Choroid plexus epithelial cell (primary cell): ENCODE data around the gene CSNK1G2.

ENCODE experiments used
- DNase-seq: peaks from one replicate; pipeline ENCODE4 v3.0.0-alpha.2; 2010; ENCODE audit warnings: low read depth
- H3K4me3 ChIP-seq: 2 replicates; pipeline ENCODE4 v1.5.1; 2011; ENCODE audit warnings: low read depth, mild to moderate bottlenecking, control low read depth, low read length, moderate library complexity
- TF ChIP-seq, protein P1 (sequence below): conservative IDR thresholded peaks from 2 replicates; pipeline ENCODE4 v1.5.1; 2011; ENCODE audit warnings: low read depth, mild to moderate bottlenecking, control low read depth, inconsistent platforms, low read length, moderate library complexity

CSNK1G2 gene

DNA sequence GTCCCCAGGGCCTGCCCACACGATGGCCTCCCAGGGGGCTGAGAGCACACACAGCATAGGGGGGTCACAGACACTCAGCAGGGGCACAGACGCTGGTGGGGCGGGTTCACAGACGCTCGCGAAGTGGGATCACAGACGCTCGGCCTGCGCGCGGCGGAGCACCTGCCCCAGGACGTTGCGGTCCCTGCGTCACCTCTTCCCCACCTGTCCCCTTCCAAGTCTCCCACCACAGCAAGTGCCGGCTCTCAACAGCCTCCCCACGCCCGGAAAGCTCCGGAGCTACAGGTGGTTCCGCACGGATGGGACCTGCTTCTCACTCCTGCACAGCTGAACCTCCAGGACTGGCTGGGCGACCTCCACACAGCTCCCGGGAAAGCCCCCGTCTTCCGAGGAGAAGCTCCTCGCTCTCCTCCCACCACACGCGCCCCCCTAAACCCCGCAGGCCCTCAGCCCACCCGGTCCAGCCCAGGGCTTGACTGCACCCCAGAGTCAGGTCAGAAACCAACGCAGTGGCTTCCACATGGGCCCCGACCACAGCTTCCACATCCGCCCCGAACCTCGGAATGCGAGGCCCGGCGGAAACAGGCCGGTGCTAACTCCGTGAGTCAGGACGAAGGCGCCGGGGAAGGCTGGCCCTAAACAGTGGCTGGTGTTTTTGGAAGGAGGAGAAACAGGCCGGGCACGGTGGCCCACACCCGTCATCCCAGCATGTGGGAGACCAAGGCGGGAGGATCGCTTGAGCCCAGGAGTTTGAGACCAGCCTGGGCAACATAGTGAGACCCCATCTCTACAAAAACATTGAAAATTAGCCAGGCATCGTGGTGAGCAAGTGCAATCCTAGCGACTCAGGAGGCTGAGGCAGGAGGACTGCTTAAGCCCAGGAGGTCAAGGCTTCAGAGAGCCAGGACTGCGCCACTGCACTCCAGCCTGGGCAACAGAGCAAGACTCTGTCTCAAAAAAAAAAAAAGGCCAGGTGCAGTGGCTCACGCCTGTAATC is 58.0 kb downstream of the CSNK1G2 start:
- no peak for DNase-seq
- no peak overlapping the region for H3K4me3 ChIP-seq
- TF ChIP-seq, protein P1, sequence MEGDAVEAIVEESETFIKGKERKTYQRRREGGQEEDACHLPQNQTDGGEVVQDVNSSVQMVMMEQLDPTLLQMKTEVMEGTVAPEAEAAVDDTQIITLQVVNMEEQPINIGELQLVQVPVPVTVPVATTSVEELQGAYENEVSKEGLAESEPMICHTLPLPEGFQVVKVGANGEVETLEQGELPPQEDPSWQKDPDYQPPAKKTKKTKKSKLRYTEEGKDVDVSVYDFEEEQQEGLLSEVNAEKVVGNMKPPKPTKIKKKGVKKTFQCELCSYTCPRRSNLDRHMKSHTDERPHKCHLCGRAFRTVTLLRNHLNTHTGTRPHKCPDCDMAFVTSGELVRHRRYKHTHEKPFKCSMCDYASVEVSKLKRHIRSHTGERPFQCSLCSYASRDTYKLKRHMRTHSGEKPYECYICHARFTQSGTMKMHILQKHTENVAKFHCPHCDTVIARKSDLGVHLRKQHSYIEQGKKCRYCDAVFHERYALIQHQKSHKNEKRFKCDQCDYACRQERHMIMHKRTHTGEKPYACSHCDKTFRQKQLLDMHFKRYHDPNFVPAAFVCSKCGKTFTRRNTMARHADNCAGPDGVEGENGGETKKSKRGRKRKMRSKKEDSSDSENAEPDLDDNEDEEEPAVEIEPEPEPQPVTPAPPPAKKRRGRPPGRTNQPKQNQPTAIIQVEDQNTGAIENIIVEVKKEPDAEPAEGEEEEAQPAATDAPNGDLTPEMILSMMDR: no peak

DNA sequence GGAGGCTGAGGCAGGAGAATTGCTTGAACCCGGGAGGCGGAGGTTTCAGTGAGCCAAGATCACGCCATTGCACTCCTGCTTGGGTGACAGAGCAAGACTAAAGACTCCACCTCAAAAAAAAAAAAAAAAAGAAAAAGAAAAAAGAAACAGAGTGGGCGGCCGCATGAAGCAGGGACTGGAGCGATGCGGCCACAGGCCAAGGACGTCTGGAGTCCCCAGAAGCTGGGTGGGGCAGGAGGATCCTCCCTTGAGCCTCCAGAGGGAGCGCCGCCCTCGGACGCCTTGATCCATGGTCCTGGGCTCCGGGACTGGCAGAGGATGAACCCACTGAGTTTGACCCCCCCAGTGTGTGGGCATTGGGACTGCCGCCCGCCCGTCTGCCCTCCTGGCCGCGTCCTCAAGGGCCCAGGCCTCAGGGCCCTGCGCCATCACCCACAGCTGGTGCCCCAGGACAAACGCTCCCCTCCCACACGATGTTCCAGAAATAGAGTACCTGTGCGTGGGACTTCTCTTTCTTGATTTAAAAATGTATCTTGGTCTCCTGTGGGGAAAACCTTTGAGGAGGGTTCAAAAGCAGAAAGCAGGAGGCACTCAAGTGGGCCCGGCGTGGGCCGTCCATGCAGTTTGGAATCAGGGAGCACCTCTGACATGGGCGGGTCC is 59.0 kb downstream of the CSNK1G2 start:
- no peak for DNase-seq
- TF ChIP-seq, protein P1: no peak
- no peak overlapping the region for H3K4me3 ChIP-seq

DNA sequence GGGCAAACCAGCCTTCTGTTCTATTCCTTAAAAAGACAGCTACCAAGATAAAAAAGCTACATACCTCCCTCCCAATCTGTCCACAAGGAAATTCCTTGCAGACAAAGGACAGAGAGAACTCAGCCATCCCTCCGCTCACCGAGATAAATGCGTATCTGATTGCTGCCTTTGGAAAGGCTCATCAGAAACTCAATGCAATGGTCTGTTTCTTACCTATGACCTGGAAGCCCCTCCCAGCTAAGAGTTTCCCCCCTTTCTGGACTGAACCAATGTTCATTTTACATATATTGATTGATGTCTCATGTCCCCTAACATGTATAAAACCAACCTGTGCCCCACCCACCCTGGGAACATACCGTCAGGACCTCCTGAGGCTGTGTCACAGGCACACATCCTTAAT is 62.9 kb downstream of the CSNK1G2 start:
- TF ChIP-seq, protein P1: no peak

DNA sequence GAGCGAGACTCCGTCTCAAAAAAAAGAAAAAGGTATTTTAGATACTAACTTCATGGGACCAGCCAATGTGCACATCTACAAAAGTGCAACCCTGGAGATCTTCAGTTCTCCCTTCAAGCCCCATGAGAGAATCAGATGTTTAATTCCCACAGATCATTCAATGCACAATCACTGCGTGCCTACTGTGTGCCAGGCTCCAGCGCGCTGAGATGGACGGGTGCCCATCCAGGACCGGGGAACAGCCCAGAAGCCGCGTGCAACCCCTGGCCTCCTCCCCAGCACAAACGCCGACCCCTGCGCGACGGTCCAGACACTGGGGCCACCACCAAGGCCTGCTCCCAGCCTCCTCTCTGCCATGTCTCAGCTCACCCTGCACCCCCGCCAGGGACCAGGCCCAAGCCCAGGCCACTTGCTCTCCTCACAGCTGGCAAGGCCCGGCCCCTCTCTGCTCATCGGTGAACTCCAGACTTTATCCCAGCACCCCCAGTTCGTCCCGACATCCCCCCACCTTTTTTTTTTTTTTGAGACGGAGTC is 69.2 kb downstream of the CSNK1G2 start:
- TF ChIP-seq, protein P1: no peak
- no peak overlapping the region for H3K4me3 ChIP-seq
- DNase-seq: no peak

More for the DNA sequence above, 62.9 kb downstream of the CSNK1G2 start:
- H3K4me3 ChIP-seq: no peak overlapping the region
- DNase-seq: no peak

DNA sequence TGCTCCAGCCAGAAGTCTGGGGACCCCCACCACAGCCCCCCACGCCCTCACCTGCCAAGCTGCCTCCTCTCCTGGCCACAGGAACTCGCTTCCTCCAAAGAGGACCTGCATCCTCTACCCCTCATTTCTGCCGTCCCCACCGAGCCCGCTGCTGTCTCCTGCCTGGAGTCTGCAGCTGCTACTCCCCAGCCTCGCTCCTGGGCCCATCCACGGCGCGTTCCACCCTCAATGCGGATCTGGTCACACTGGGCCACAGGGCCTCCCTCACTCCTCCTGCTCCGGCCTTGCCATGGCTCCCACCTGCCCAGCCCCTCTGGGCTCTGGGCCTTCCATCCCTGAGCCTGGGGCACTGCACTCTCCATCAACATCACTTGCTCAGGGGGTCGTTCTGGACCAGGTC is 70.2 kb downstream of the CSNK1G2 start:
- no peak overlapping the region for H3K4me3 ChIP-seq
- TF ChIP-seq, protein P1: no peak
- no peak for DNase-seq

DNA sequence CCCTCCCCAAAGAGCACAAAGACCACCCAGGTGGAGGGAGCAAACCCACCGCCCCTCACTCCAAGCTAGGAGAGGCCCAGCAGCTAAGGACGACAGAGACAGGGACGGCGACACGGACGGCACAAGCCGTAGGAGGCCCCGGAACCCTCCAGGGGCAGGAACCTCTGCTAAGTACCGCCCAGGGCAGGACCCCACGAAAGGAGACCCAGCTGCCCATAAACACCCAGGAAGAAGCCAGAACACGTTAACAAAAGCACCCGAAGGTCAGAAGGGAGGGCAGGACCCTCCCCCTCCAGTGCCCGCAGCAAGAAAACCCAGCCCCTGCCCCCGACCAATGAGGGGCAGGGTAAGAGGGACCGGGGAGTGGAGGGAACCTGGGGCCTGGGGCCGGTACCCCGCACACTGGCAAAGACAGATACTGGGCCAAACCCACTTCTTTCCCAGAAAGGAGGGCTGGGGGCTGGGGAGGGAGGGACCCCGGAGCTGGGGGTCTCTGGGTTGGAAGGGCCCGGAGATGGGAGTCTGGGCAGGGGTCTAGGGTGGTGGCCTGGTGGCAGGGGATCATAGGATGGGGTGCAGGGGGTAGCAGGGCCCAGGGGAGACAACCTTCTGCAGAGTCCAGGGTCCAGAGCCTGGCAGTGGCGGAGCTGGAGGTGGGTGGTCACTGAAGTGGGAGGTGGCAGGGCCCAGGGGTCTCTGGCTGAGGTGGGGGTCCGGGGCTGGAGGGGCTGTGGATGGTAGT is 72.1 kb downstream of the CSNK1G2 start:
- TF ChIP-seq, protein P1: no peak
- H3K4me3 ChIP-seq: no peak overlapping the region
- DNase-seq: no peak
